ENCODE data around the gene GABRR3. TPM values are rescaled to one million over a fixed set of nuclear protein-coding genes. Genes with fewer than 3 reads are reported as not detected.

The GABRR3 gene
- total RNA-seq, 3 donors from 2014 or later: not detected

DNA sequence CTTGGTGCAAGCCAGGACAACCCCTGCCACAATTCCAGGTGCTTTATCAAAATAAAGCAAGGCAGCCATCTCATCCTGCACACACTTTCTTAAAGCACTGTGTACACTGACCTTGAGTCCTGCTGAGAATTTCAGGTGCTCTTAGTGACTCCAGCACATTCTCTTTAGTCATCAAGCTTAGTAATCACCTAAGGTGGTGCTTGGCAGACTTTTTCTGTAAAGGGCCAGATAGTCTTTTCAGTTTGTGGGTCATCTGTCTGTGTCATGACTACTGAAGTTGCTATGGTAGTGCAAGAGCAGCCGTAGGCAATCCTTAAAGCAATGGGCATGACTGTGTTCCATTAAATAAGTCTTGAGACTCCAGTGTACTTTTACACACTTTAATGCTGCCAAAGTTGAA, 99.3 kb downstream of the GABRR3 start:
- Histone ChIP-seq H3K4me3 (no peak overlapping the region), H3K36me3 (no peaks in the 10 kb centered on the region), H3K4me1 (no peaks in the 10 kb centered on the region), H3K27ac (no peak overlapping the region), H3K27me3 (no peaks in the 10 kb centered on the region), H3K9me3 (no peaks in the 10 kb centered on the region)
- TF ChIP-seq, protein P1, sequence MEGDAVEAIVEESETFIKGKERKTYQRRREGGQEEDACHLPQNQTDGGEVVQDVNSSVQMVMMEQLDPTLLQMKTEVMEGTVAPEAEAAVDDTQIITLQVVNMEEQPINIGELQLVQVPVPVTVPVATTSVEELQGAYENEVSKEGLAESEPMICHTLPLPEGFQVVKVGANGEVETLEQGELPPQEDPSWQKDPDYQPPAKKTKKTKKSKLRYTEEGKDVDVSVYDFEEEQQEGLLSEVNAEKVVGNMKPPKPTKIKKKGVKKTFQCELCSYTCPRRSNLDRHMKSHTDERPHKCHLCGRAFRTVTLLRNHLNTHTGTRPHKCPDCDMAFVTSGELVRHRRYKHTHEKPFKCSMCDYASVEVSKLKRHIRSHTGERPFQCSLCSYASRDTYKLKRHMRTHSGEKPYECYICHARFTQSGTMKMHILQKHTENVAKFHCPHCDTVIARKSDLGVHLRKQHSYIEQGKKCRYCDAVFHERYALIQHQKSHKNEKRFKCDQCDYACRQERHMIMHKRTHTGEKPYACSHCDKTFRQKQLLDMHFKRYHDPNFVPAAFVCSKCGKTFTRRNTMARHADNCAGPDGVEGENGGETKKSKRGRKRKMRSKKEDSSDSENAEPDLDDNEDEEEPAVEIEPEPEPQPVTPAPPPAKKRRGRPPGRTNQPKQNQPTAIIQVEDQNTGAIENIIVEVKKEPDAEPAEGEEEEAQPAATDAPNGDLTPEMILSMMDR (IDR thresholded peaks at IDR 0.05): no peak
- TF ChIP-seq POLR2AphosphoS5 (IDR thresholded peaks at IDR 0.05): no peak
- TF ChIP-seq POLR2A (IDR thresholded peaks at IDR 0.05): no peak
- intact Hi-C loops (cut with DNase I; ENCODE audit: low total_unique reads): no loop called here
- no peak for DNase-seq (ENCODE audit: low spot score in 2 of 2)

Other genes starting within 250 kb of the GABRR3 start
- gene CRYBG3, start 213.3 kb downstream of the GABRR3 start, total RNA-seq: 10 to 100 TPM; 25.5 to 37.9 (median 28.5) TPM
- gene RIOX2, start 62.9 kb downstream of the GABRR3 start, total RNA-seq: 10 to 100 TPM; 22.9 to 32.4 (median 28.5) TPM
- not detected for gene OR5AC2, start 51.9 kb upstream of the GABRR3 start, total RNA-seq
- gene OR5H1, start 95.4 kb upstream of the GABRR3 start, total RNA-seq: not detected
- not detected for gene OR5H14, start 112.2 kb upstream of the GABRR3 start, total RNA-seq
- gene OR5H15, start 131.4 kb upstream of the GABRR3 start, total RNA-seq: not detected
- not detected for gene OR5H6, start 228.9 kb upstream of the GABRR3 start, total RNA-seq
- not detected for gene OR5H2, start 247.2 kb upstream of the GABRR3 start, total RNA-seq

Measured in breast epithelium (tissue), 4 donors.